SK-N-SH (cell line): Measurements from ENCODE around the gene CLEC16A. TPM values are rescaled to one million over a fixed set of nuclear protein-coding genes. Genes with fewer than 3 reads are reported as not detected.
A peak's percentile ranks its signal among the peaks of the same experiment; 100 is the strongest.

Experiments used
- CTCF ChIA-PET: fragments of 300-600, 350-600 bp; formaldehyde crosslinking; extraction: SDS; loops from one replicate; lab custom pipeline; 2021; lab: Yijun Ruan, JAX
- POLR2A ChIA-PET: fragments of 350-600 bp; sonication (Branson Sonifier 250); formaldehyde crosslinking; extraction: SDS; loops from one replicate; lab custom pipeline; 2020; ENCODE audit warnings: antibody characterized with exemption, inconsistent platforms; lab: Yijun Ruan, JAX
- DNase-seq: peaks from one replicate; pipeline ENCODE4 v3.0.0; 2012
- H2AFZ ChIP-seq: fragments of 200-600 bp; sonication (generic); 2 replicates; pipeline ENCODE4 v1.8.1; 2016; ENCODE audit warnings: antibody characterized with exemption, mild to moderate bottlenecking, low read depth
- H3F3A ChIP-seq: fragments of 200-600 bp; sonication (generic); replicated peaks from 2 replicates; pipeline ENCODE3; 2016; ENCODE audit warnings: antibody characterized with exemption, mild to moderate bottlenecking; ENCODE audit not compliant: insufficient read depth
- H3K27ac ChIP-seq, 2 experiments: fragments of 200-500 bp in 1 of 2; fragments of 200-600 bp in 1 of 2; sonication (Bioruptor generic) in 1 of 2; sonication (generic), shearing (Covaris generic) in 1 of 2; 2 replicates each; pipeline versions ENCODE4 v1.5.1 to v1.6.1; 2014 to 2016; ENCODE audit warnings: low read depth in 2 of 2, inconsistent platforms in 1 of 2, low read length in 1 of 2, mild to moderate bottlenecking in 1 of 2, mixed read lengths in 1 of 2
- H3K27me3 ChIP-seq: fragments of 200-600 bp; sonication (generic), shearing (Covaris generic); 2 replicates; pipeline ENCODE4 v1.6.1; 2016; ENCODE audit warnings: mixed run types; ENCODE audit not compliant: insufficient read depth
- H3K36me3 ChIP-seq, 2 experiments: fragments of 200-500 bp in 1 of 2; fragments of 200-600 bp in 1 of 2; sonication (Bioruptor generic) in 1 of 2; sonication (generic) in 1 of 2; replicated peaks in 1 of 2; 2 replicates each; pipeline versions ENCODE3 to v1.5.1; 2014 to 2016; ENCODE audit warnings: low read length in 1 of 2, mild to moderate bottlenecking in 1 of 2; ENCODE audit not compliant: insufficient read depth in 2 of 2, control insufficient read depth in 1 of 2
- H3K4me1 ChIP-seq, 2 experiments: fragments of 200-500 bp in 1 of 2; fragments of 200-600 bp in 1 of 2; sonication (Bioruptor generic) in 1 of 2; sonication (generic), shearing (Covaris generic) in 1 of 2; 2 replicates each; pipeline versions ENCODE4 v1.5.1 to v1.6.1; 2014 to 2016; ENCODE audit warnings: low read depth in 1 of 2, low read length in 1 of 2, mixed run types in 1 of 2; ENCODE audit not compliant: insufficient read depth in 2 of 2, control insufficient read depth in 1 of 2
- H3K4me2 ChIP-seq: fragments of 200-600 bp; sonication (generic), shearing (Covaris generic); 2 replicates; pipeline ENCODE4 v1.6.1; 2017; ENCODE audit warnings: mixed run types
- H3K4me3 ChIP-seq, 2 experiments: fragments of 200-500 bp in 1 of 2; fragments of 200-600 bp in 1 of 2; sonication (Bioruptor generic) in 1 of 2; sonication (generic), shearing (Covaris generic) in 1 of 2; 2 replicates each; pipeline versions ENCODE4 v1.5.1 to v1.8.1; 2014 to 2016; ENCODE audit warnings: low read depth in 2 of 2, inconsistent platforms in 1 of 2, low read length in 1 of 2, mild to moderate bottlenecking in 1 of 2, mixed read lengths in 1 of 2, moderate library complexity in 1 of 2
- H3K79me2 ChIP-seq: fragments of 200-600 bp; sonication (generic); 2 replicates; pipeline ENCODE4 v1.8.1; 2017; ENCODE audit warnings: mild to moderate bottlenecking; ENCODE audit not compliant: insufficient read depth
- H3K9ac ChIP-seq: fragments of 200-600 bp; sonication (generic); 2 replicates; pipeline ENCODE4 v1.6.1; 2017; ENCODE audit warnings: mixed run types
- H3K9me2 ChIP-seq: fragments of 200-600 bp; sonication (generic); 2 replicates; pipeline ENCODE4 v1.6.1; 2017; ENCODE audit warnings: mixed run types
- H3K9me3 ChIP-seq: fragments of 200-600 bp; sonication (generic); 2 replicates; pipeline ENCODE4 v1.6.1; 2017; ENCODE audit warnings: mixed run types, mild to moderate bottlenecking, moderate library complexity
- H4K20me1 ChIP-seq: fragments of 200-600 bp; sonication (generic); 2 replicates; pipeline ENCODE4 v1.6.1; 2017; ENCODE audit warnings: mild to moderate bottlenecking, mixed run types; ENCODE audit not compliant: insufficient read depth
- CHD2 ChIP-seq: fragments of 150-350 bp; IDR thresholded peaks from 2 replicates; pipeline ENCODE4 v1.6.1; 2018; ENCODE audit warnings: low read length; ENCODE audit not compliant: partially characterized antibody
- EZH2phosphoT487 ChIP-seq: fragments of 200-600 bp; sonication (generic); IDR thresholded peaks from 2 replicates; pipeline ENCODE4 v1.6.1; 2017; ENCODE audit warnings: low read depth, mixed run types, mild to moderate bottlenecking, antibody characterized with exemption, moderate library complexity, borderline replicate concordance
- FOXJ3 ChIP-seq: sonication (generic); formaldehyde crosslinking; IDR thresholded peaks from 2 replicates; pipeline ENCODE4 v1.5.1; 2020; ENCODE audit warnings: mild to moderate bottlenecking, missing genetic modification reagents
- GABPA ChIP-seq: IDR thresholded peaks from 2 replicates; pipeline ENCODE4 v1.4.0; 2012; ENCODE audit warnings: low read depth, mild to moderate bottlenecking
- GATA2 ChIP-seq: sonication (generic); formaldehyde crosslinking; IDR thresholded peaks from 2 replicates; pipeline ENCODE4 v1.5.0; 2020; ENCODE audit warnings: mild to moderate bottlenecking, missing genetic modification reagents
- JUND ChIP-seq: IDR thresholded peaks from 2 replicates; pipeline ENCODE4 v1.4.0; 2012
- NRF1 ChIP-seq: IDR thresholded peaks from 2 replicates; pipeline ENCODE4 v1.6.1; 2012; ENCODE audit warnings: low read depth, mild to moderate bottlenecking, low read length
- PBX3 ChIP-seq: IDR thresholded peaks from 2 replicates; pipeline ENCODE4; 2012
- RAD21 ChIP-seq: IDR thresholded peaks from 2 replicates; pipeline ENCODE4 v1.6.1; 2012; ENCODE audit warnings: mild to moderate bottlenecking, low read length
- RCOR1 ChIP-seq: fragments of 150-350 bp; IDR thresholded peaks from 2 replicates; pipeline ENCODE4 v1.6.1; 2017; ENCODE audit warnings: antibody characterized with exemption, low read length
- TAF1 ChIP-seq: IDR thresholded peaks from 2 replicates; pipeline ENCODE4 v1.6.1; 2012; ENCODE audit warnings: low read depth, mild to moderate bottlenecking, low read length, moderate library complexity, borderline replicate concordance
- TCF12 ChIP-seq: IDR thresholded peaks from 2 replicates; pipeline ENCODE4 v1.4.0; 2012
- TEAD4 ChIP-seq: IDR thresholded peaks from 2 replicates; pipeline ENCODE4 v1.4.0; 2012; ENCODE audit warnings: mild to moderate bottlenecking, borderline replicate concordance; ENCODE audit not compliant: insufficient read depth
- USF1 ChIP-seq: IDR thresholded peaks from 2 replicates; pipeline ENCODE4 v1.4.0; 2012; ENCODE audit warnings: low read depth, borderline replicate concordance
- ZBTB33 ChIP-seq: IDR thresholded peaks from 2 replicates; pipeline ENCODE4 v1.4.0; 2012; ENCODE audit warnings: low read depth, borderline replicate concordance
- WGBS: methylation state at CpG from one replicate; pipeline ENCODE4 v1.1.6; 2017; ENCODE audit warnings: low lambda C conversion rate; 5-methylcytosine and 5-hydroxymethylcytosine counted together
- polyA plus RNA-seq, 3 experiments: library from polyadenylated mRNA; depleted of rRNA; stranded (reverse); fragments of >200 nt; gene quantifications; 2 replicates each; pipeline ENCODE4 v1.2.3, GENCODE V29; 2012
- TF ChIP-seq, protein P1 (sequence below): IDR thresholded peaks from 2 replicates; pipeline ENCODE4 v1.6.1; 2012; ENCODE audit warnings: mild to moderate bottlenecking, low read depth, low read length, moderate library complexity

The CLEC16A gene
- polyA plus RNA-seq, 1 of the 3 experiments (the other 2 are of a cell fraction), result 13.7 TPM

DNA sequence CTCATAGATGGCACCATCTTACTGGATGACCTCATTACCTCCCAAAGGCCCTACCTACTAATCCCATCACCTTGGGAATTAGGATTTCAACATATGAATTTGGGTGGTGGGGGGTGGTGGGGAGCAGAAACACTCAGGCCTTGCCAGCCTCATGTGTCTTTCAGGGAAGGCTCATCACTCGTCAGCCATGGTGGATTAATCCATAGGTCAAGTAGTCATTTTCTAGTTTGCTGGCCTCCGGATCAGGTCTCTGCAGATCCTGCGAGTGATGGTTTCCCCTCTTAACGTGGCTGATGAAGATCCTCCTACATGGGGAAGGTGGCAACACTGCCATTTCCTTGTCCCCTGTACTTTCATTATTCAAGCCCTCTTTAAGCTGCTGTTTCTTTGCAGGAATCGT lies 101.1 kb downstream of the CLEC16A start (continued):
- TF ChIP-seq, protein P1, sequence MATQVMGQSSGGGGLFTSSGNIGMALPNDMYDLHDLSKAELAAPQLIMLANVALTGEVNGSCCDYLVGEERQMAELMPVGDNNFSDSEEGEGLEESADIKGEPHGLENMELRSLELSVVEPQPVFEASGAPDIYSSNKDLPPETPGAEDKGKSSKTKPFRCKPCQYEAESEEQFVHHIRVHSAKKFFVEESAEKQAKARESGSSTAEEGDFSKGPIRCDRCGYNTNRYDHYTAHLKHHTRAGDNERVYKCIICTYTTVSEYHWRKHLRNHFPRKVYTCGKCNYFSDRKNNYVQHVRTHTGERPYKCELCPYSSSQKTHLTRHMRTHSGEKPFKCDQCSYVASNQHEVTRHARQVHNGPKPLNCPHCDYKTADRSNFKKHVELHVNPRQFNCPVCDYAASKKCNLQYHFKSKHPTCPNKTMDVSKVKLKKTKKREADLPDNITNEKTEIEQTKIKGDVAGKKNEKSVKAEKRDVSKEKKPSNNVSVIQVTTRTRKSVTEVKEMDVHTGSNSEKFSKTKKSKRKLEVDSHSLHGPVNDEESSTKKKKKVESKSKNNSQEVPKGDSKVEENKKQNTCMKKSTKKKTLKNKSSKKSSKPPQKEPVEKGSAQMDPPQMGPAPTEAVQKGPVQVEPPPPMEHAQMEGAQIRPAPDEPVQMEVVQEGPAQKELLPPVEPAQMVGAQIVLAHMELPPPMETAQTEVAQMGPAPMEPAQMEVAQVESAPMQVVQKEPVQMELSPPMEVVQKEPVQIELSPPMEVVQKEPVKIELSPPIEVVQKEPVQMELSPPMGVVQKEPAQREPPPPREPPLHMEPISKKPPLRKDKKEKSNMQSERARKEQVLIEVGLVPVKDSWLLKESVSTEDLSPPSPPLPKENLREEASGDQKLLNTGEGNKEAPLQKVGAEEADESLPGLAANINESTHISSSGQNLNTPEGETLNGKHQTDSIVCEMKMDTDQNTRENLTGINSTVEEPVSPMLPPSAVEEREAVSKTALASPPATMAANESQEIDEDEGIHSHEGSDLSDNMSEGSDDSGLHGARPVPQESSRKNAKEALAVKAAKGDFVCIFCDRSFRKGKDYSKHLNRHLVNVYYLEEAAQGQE, result no peak
- TF ChIP-seq TCF12 (no peak), CHD2 (no peak), NRF1 (no peak), TEAD4 (no peak)

DNA sequence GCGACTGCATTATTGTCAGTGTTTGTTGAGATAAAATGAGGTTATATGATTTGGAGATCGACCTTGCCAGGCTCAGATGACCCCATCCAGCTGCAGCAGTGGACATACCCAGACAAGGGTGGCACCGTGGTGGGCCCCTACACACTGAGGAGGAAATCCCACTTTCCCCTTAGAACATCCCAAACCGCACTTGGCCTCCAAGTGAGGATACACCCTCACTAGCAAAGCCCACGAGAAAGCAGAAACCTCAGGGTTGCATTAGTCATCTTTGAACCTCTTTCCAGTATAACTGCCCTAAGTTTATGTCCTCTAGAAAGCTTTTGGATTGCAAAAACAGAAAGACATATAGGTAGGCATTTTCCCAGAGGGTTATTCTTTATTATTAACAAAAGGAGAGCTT lies 101.5 kb downstream of the CLEC16A start:
- CTCF ChIA-PET, result interaction anchor here (0.8 to 1.0 kb wide), 2 partner anchors 209 to 211 kb away, joined by 3 to 4 read pairs; no protein-coding TSS in a partner anchor
- no peak for TF ChIP-seq ZBTB33
- TF ChIP-seq TCF12, result no peak
- TF ChIP-seq RAD21, result no peak
- TF ChIP-seq TAF1, result no peak
- TF ChIP-seq PBX3, result no peak
- TF ChIP-seq FOXJ3 (CRISPR knock-in tag), result no peak
- no peak for TF ChIP-seq RCOR1
- TF ChIP-seq, protein P1, result no peak
- TF ChIP-seq USF1, result no peak
- TF ChIP-seq JUND, result no peak
- TF ChIP-seq GABPA, result no peak
- TF ChIP-seq EZH2phosphoT487, result no peak
- TF ChIP-seq GATA2 (CRISPR knock-in tag), result no peak
- TF ChIP-seq, all 33 proteins: peak for 0
- H3K4me1 ChIP-seq, result peaks cover 25 to 30% of the 10 kb centered on the region in 2 experiments
- H4K20me1 ChIP-seq, result no peaks in the 10 kb centered on the region
- peaks cover 22 to 28% of the 10 kb centered on the region in 2 experiments for H3K36me3 ChIP-seq
- no peaks in the 10 kb centered on the region for H3K9me3 ChIP-seq
- H3F3A ChIP-seq, result peaks cover 12% of the 10 kb centered on the region
- H2AFZ ChIP-seq, result no peak overlapping the region
- no peaks in the 10 kb centered on the region for H3K9me2 ChIP-seq
- H3K9ac ChIP-seq, result no peak overlapping the region
- no peak overlapping the region for H3K4me2 ChIP-seq
- no peaks in the 10 kb centered on the region for H3K27me3 ChIP-seq
- DNase-seq, result no peak
- peak overlapping the region; percentile 72 to 94 for H3K27ac ChIP-seq
- POLR2A ChIA-PET, result no interaction called here
- H3K79me2 ChIP-seq, result no peaks in the 10 kb centered on the region
- 81% methylated on average over 5 of the region's 5 CpGs for WGBS
- H3K4me3 ChIP-seq, result no peak overlapping the region
